GM12801 (cell line): Measurements from ENCODE around the gene ZNF17.

Experiments used
- TF ChIP-seq, protein P1 (sequence below): IDR thresholded peaks from one replicate; pipeline ENCODE4 v1.5.1; 2011; ENCODE audit warnings: control low read depth; ENCODE audit not compliant: insufficient read length; ENCODE audit errors: extremely low read depth

The ZNF17 gene

DNA sequence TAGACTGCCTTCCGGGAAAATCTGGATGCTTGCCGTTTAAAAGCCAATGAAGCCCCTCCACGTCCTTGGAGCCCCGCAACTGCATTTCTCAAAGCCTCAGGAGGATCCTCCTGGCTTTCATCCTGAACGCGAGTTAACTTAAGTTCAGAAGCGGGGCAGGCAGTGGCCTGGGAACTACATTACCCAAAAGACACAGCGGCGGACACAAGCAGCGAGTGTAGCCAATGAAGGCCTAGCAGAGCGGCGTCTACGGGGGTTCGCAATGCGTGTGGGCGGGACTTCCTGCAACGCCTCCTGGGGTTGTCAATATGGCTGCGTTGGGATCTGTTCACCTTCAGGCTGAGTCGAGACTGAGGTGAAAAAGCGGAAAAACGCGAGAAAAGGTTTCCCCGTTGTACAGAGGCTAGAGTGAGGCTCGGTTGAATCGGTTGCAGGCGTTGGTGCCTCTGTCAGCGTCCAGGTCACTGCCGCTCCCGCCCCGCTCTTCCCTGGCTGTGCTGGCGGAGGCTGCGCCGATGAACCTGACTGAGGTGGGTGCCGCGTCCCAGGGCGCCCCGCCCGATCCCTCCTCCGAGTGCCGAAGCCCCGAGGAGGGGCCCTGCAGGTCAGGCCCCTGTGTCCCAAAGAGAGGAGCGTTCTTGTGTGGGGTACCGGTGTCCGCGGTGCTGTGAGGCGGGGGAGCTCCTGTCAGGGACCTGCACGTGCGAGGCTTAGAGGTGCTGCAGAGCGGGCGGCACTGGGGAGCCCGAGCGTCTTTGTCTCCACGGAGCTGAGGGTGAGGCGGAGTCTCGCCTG, at the start of gene ZNF17:
TSS of gene ZNF17 (plus strand) at position 285 of the 795 bp plus-strand sequence. CDS start 2,455 bp downstream, outside the sequence.
- TF ChIP-seq, protein P1, sequence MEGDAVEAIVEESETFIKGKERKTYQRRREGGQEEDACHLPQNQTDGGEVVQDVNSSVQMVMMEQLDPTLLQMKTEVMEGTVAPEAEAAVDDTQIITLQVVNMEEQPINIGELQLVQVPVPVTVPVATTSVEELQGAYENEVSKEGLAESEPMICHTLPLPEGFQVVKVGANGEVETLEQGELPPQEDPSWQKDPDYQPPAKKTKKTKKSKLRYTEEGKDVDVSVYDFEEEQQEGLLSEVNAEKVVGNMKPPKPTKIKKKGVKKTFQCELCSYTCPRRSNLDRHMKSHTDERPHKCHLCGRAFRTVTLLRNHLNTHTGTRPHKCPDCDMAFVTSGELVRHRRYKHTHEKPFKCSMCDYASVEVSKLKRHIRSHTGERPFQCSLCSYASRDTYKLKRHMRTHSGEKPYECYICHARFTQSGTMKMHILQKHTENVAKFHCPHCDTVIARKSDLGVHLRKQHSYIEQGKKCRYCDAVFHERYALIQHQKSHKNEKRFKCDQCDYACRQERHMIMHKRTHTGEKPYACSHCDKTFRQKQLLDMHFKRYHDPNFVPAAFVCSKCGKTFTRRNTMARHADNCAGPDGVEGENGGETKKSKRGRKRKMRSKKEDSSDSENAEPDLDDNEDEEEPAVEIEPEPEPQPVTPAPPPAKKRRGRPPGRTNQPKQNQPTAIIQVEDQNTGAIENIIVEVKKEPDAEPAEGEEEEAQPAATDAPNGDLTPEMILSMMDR, result no peak

DNA sequence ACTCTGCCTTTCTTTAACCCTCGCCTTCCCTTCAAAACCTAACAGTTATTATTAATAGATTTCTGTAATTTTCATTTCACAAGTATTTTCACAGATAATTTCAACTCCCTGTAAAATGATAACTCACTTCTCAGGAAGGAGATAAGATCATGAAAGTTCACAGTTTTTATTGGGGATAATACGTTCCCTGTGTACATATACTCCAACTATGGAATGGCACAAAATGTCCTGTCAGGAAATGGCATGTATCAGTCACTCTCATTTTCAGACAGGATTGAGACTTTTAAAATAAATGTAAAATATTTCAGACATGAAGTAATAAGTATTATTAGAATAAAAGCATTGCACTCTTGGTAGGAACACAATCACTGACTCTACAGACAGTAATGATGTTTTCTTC, 48.5 kb upstream of the ZNF17 start:
- TF ChIP-seq, protein P1, result no peak

DNA sequence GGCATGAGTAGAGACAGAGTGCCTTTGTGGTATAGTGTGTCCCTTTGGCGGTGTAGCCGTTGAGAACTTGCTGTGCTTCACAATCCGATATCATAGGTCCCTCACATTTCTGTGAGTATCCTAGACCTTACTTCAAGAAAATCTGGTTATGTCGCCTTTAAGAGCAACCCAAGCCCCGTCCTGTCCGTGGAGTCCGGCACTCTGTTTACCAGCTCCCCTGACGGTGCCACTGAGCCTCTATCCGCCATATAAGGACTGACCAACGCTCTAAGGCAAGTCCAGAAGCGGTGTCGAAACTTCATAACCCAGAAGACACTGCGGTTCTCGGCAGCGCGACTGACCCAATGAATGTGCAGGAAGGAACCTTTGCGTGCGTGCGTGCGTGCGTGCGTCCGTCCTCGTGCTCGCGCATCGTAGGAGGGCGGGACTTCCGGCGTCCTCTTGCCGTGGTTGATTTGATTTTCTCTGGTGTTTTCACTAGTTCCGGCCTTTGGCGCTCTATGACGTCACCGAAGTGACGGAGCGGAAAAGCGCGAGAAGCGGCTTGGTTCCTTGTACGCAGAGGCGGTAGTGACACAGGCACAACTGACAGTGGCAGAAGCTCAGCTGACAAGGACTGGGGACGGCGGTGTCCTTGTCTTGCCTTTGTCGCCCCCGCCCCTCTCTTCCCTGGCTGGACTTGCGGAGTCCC, 47.8 kb upstream of the ZNF17 start, which contains the start of the genes TRAPPC2B and ZNF547:
TSS of gene TRAPPC2B (plus strand) at position 555 of the 691 bp plus-strand sequence. CDS start 1,283 bp downstream, outside the sequence.
TSS of gene ZNF547 (plus strand) at position 555 of the 691 bp plus-strand sequence. CDS start 5,005 bp downstream, outside the sequence.
- TF ChIP-seq, protein P1, result no peak

DNA sequence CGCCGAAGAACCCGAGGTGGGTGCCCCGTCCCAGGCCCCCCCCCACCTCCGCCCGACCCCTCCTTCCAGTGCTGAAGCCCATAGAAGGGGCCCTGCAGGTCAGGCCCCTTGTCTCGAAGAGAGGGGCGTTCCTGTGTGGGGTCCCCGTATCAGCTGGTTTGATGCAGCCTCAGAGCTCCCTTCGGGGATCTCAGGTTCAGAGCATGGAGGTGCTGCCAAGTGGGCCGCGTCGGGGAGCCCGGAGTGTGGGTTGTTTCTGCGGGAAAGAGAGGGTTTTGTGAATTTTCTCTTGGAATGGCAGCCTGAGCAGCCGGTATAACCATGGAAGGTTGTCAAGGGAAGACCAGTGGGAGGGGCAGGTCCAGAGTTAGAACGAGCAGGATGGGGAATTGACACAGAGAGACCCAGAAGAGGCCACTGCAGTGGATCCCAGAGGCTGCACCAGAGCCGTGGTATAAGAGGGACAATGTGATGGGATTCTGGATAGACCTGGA, 47.2 kb upstream of the ZNF17 start:
- TF ChIP-seq, protein P1, result no peak

DNA sequence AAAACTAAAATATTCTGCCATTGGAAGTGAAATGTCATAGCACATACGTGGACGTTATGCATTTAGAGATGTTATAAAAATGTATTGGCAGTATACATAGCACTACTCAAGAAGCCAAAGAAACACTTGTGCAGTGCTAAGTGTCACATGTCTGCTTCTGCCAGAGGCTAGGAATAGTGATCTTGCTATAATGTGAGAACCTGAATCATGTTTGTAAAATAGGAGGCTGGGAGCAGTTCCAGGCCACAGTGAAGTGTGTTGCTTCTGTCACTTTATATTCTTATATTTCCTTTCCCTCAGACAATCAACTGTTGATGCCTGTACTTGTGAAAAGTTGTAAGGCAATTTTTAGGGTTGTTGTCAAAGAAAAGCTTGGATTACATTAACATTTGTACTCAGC, 44.2 kb upstream of the ZNF17 start:
- TF ChIP-seq, protein P1, result no peak

DNA sequence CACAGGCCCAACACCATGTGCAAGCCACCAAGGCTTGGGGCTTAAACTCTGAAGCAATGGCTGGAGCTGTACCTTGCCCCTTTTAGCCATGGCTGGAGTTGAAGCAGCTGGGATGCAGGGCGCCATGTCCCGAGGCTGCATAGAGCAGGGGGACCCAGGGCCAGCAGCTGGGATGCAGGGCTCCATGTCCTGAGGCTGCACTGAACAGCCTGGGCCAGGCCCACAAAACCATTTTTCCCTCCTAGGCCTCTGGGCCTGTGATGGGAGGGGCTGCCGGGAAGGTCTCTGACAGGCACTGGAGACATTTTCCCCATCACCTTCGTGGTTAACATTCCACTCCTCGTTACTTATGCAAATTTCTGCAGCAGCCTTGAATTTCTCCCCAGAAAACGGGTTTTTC, 36.8 kb upstream of the ZNF17 start:
- TF ChIP-seq, protein P1, result no peak

DNA sequence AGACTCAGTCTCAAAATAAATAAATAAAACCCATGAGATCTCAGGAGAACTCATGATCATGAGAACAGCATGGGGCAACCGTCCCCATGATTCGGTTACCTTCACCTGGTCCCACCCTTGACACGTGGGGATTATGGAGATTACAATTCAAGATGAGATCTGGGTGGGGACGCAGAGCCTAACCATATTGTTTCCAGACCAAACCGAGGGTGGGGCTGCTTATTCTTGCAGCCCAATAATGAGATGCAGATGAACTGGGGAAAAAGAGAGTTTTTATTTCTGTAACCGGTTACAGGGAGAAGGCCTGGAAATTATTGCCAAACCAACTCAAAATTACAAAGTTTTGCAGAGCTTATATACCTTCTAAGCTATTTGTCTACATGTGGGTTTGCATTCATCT, 34.8 kb upstream of the ZNF17 start:
- TF ChIP-seq, protein P1, result no peak
